GM12872 (cell line): ENCODE results near the gene SAMD4B.

Source experiments
- CTCF ChIP-seq: IDR thresholded peaks from 3 replicates; pipeline ENCODE4 v1.5.1; 2011; ENCODE audit warnings: low read depth, mild to moderate bottlenecking, low read length, moderate library complexity; ENCODE audit not compliant: insufficient read depth

SAMD4B gene

GRCh38 chr19:39399668-39400050 is 57.4 kb downstream of the SAMD4B start:
- TF ChIP-seq CTCF: no peak

GRCh38 chr19:39400061-39400460 is 57.8 kb downstream of the SAMD4B start:
- no peak for TF ChIP-seq CTCF

GRCh38 chr19:39401070-39401548 is 58.9 kb downstream of the SAMD4B start:
- no peak for TF ChIP-seq CTCF

GRCh38 chr19:39401549-39402345 is 59.5 kb downstream of the SAMD4B start:
- TF ChIP-seq CTCF: no peak

GRCh38 chr19:39402346-39403300 is 60.4 kb downstream of the SAMD4B start:
- TF ChIP-seq CTCF: no peak

GRCh38 chr19:39403331-39404312 is 61.4 kb downstream of the SAMD4B start:
- no peak for TF ChIP-seq CTCF
